GM18502 (cell line): ENCODE data around the gene SAMD10.

Experiments
- ATAC-seq: cut with Tn5 transposase; IDR thresholded peaks from one replicate; pipeline ENCODE4 v1.9.1; 2021; ENCODE audit warnings: mild to moderate bottlenecking; ENCODE audit not compliant: unreplicated experiment, poor library complexity

SAMD10 gene

GRCh38 chr20:63958964-63959698, 20.3 kb downstream of the SAMD10 start:
- no peak for ATAC-seq

GRCh38 chr20:63958471-63958870, 21.0 kb downstream of the SAMD10 start:
- ATAC-seq: no peak

- no peak for ATAC-seq
These were observed 21.6 kb downstream of the SAMD10 start for GRCh38 chr20:63957690-63958441.

DNA sequence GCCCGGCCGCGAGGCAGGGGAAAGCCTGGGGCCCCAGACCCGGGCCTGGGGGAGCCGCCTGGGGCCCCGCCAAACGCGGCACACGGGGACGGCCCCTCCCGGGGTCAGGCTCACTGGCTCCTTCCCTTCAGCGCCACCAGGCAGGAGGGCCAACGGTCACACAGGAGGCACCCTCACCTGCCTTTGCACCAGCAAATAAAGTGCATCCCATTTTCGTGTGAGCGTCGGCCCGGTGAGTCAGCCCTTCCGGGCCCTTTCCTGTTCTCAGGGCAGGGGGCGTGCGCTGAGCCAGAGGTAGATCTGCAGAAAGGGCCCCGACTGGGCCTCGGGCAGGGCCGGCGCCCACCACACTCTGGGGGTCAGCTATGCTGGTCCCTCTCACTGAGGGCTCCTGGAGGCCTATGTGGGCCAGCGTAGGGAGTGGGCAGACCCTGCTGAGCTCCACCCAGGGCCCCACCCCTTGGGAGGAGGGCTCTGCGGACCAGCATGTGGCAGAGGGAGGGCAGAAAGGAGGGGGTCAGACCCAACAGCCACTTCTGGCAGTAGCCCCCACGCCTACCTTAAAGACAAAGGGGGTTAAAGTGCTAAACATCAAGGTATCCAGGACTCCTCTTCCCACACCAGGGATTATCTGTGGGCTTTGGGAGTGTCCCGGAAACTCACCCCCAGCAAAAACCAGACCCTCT, 22.3 kb downstream of the SAMD10 start:
- ATAC-seq: peak; percentile 29

GRCh38 chr20:63956664-63957003, 22.8 kb downstream of the SAMD10 start:
- peak; percentile 15 for ATAC-seq

GRCh38 chr20:63955827-63956663, 23.4 kb downstream of the SAMD10 start, which contains the start of gene UCKL1:
Gene UCKL1, minus strand, starts transcription at chr20:63956416. Its CDS starts 44 bp downstream, at chr20:63956372.
- peak; percentile 73 for ATAC-seq

DNA sequence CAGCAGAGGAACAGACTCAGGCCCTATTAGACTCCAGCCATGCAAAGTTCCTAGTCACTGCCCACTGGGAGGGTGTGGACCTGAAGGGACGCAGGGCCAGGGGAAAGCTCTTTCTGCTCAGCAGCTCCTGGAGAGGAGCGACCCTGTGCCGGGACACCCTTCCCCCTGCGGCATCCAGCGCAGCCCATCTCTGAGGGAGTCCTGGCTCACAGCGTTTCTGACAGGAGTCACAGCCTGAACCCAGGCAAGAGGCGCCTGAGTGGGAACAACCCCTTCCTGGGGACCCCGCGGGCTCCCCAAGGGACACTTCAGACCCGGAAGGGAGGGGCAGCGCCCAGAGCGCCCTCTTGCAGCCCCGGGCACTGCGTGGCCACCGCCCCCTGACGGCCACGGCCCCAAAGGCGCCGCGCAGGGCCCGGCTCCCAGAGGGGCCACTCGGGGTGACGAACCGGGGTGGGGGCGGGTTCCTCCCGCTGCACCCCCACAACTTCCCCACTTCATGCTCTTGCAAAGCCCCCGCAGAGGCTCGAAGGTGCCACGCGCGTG, 24.1 kb downstream of the SAMD10 start:
- peak; percentile 8 for ATAC-seq

- no peak for ATAC-seq
These were observed 25.5 kb downstream of the SAMD10 start for GRCh38 chr20:63953764-63954429.

GRCh38 chr20:63952769-63953168, 26.7 kb downstream of the SAMD10 start:
- ATAC-seq: no peak

DNA sequence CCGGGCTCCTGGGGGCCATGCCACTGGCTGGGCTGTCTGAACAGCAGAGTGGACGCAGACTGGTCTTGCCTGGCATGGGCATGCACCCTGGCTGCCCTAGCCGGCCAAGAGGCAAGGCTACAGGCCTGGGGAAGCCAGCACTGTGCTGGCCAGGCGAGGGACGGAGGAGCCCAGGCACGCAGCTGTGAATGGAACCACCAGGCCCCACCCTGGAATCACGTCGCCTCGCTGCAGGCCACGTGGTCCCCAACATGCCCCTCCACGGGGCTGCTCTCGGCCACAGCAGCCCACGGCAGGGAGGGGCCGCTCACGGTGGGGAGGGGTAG, 27.3 kb downstream of the SAMD10 start:
- no peak for ATAC-seq

DNA sequence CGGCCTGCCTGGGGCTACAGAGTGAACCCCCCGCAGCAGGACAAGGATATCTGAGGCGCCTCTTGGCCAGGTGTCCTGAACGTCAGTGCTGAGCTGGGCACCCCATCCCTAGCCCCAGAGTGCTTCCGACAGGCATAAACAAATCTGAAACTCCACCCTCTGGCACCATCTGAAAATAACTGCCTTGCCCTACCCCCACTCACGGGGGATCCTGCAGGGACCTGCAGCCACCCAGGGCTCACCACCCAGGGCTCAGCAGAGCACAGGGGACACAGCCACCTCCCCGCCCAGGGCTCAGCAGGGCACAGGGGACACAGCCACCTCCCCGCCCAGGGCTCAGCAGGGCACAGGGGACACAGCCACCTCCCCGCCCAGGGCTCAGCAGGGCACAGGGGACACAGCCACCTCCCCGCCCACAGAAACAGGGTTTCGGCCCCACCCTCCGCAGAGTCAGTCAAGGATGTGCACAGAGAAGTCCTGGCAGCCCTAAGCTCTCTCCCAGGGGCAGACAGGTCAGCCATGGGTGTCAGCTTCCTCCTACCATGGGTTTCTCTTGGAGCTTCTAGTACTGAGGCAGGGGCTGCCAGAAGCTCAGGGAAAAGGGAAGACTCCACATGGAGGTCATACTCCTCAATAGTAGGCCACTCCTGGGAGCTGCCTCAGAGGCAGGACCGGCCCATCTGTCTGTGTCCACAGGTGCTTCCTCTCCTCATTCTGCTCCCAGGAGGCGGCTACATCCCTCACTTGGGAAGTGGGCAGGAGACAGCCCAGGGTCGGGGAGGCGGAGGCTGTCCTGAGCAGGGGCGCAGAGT, 27.8 kb downstream of the SAMD10 start:
- no peak for ATAC-seq

- no peak for ATAC-seq
These were observed 28.6 kb downstream of the SAMD10 start for GRCh38 chr20:63950701-63951397.

GRCh38 chr20:63947638-63948456, 31.6 kb downstream of the SAMD10 start:
- ATAC-seq: no peak

DNA sequence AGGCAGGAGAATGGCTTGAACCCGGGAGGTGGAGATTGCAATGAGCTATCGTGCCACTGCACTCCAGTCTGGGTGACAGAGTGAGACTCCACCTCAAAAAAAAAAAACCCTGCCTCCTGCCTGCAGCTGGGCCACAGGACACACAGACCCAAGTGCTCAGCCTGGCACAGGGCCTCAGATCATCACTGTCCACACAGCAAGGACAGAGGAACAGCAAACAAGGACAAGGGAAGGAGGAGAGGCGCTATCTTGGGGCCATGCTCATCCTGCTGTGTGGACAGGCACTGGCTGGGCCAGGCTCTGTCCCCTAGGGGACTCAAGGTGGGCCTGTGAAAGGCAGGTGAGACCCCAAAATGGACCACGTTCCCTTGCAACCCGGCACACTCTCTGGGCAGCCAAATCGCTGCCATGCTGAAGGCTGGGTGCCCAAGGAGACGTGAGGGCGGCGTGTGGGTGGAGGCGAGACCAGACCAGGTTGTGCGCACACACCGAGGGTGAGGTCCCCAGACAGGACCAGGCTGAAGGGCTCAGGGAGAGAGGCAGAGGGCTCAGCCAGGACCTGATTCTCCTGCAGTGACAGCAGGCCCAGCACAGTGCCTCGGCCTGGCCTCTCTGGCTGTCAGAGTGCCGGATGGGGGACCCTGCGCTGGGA, 32.3 kb downstream of the SAMD10 start:
- ATAC-seq: no peak

- ATAC-seq: no peak
These were observed 33.2 kb downstream of the SAMD10 start for GRCh38 chr20:63945921-63946920.
